NCI-H748 treated with DMSO at 0.1 percent for 48 hours (cell line): Measurements from ENCODE around the gene TPSAB1.

Experiments
- DNase-seq: peaks from one replicate; lab custom pipeline; 2025; lab: John Stamatoyannopoulos, UW

Gene TPSAB1

DNA sequence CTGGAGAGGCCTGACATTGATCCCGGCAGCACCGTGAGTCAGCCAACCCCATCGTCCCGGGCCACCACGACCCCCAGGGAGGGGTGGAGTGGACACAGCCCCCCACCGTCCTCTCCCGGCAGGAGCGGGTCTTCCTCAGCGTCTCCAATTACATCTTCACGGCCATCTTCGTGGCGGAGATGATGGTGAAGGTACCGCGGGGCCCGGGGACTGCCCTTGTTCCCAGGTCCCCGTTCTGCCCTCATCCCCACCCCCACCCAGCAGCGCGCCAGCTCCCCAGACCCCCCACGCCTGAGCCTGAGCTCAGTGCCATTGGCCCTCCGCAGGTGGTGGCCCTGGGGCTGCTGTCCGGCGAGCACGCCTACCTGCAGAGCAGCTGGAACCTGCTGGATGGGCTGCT is 30.0 kb upstream of the TPSAB1 start:
- DNase-seq, result no peak

GRCh38 chr16:1211451-1212268 is 28.8 kb upstream of the TPSAB1 start:
- no peak for DNase-seq

- no peak for DNase-seq
Observed at GRCh38 chr16:1212616-1213194, 27.8 kb upstream of the TPSAB1 start.

- DNase-seq, result no peak
Observed at GRCh38 chr16:1213231-1213630, 27.3 kb upstream of the TPSAB1 start.

GRCh38 chr16:1213796-1214372 is 26.6 kb upstream of the TPSAB1 start:
- no peak for DNase-seq

DNA sequence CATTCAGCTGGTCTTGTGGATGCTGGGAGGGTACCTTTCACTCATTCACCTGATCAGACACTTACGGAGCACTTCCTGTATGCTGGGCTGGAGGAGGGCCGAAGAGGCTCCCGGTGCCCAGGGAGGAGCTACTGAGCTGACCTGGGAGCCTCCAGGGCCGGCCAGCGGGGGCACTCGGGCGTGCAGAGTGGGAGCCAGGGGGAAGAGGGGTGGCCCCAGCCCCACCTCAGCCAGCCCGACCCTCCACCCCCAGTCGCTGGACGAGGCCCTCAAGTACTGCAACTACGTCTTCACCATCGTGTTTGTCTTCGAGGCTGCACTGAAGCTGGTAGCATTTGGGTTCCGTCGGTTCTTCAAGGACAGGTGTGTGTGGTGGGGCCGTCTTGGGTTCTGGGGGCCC is 25.8 kb upstream of the TPSAB1 start:
- DNase-seq, result no peak

DNA sequence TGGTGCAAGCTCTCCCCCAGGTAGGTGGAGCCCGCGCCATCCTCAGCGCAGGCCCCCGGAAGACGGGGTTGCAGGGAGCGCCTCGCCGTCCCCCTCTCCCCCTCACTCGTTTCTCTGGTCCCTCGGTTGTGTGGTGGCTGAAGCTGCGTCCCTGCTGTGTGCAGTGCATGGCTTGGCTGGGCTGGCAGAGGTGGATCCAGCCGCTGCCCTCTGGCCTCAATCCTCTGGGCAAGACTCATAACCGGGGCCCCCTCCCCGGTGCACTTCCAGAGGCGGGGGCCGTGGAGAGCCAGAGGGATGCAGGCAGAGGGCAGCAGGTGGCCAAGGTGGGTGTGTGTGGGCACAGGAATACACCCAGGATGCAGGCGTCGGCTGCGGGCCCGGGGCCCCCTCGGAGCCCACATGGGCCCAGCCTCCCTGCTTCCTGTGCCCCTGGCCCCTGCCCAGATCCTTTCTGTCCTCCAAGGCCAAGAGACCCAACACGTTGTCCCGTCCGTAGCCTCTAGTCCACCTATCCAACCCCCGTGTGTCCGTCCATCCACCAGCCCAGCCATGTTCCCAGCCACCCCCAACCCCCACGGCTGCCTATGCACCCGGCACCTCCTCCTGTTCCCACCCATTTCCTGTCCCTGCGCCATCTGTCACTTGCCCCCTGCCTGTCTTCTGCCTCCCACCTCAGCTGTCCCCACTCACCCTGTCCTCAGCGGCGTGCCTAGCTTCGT is 24.8 kb upstream of the TPSAB1 start:
- no peak for DNase-seq

DNA sequence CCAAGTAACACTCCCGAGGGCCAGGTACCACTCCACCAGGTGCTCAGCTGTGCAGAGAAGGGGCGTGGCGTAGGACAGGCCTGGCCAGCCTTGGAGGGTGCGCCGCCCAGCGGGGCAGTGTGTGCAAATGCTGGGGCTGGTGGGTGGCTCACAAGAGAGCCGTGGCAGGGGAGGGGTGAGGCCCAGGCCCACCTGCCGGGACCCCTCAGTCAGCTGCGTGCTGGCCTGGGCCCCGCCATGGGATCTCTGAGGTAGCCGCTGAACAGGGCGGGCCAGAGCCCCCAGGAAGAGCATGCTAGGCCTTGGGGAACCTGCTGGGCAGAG is 24.2 kb upstream of the TPSAB1 start:
- no peak for DNase-seq

GRCh38 chr16:1216681-1217400 is 23.7 kb upstream of the TPSAB1 start:
- DNase-seq, result no peak

DNA sequence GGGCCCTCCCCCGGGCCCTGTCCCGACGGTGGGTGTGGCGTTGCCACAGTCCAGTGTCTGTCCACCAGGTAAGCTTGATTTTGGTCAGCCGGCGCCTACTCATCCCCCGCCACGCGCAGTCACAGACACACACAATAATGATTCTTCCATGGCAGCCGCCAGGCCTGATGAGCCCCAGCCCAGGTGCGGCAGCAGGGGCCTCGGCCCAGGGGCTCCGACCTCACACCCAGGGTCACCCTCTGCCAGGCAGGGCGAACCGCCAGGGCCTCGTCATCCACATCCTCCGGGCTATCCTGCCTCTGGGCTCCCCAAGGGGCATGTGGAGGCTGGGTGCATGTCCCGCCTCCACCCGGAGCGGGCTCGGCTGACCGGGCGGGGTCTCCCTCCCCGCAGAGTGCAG is 23.0 kb upstream of the TPSAB1 start:
- DNase-seq, result no peak

DNA sequence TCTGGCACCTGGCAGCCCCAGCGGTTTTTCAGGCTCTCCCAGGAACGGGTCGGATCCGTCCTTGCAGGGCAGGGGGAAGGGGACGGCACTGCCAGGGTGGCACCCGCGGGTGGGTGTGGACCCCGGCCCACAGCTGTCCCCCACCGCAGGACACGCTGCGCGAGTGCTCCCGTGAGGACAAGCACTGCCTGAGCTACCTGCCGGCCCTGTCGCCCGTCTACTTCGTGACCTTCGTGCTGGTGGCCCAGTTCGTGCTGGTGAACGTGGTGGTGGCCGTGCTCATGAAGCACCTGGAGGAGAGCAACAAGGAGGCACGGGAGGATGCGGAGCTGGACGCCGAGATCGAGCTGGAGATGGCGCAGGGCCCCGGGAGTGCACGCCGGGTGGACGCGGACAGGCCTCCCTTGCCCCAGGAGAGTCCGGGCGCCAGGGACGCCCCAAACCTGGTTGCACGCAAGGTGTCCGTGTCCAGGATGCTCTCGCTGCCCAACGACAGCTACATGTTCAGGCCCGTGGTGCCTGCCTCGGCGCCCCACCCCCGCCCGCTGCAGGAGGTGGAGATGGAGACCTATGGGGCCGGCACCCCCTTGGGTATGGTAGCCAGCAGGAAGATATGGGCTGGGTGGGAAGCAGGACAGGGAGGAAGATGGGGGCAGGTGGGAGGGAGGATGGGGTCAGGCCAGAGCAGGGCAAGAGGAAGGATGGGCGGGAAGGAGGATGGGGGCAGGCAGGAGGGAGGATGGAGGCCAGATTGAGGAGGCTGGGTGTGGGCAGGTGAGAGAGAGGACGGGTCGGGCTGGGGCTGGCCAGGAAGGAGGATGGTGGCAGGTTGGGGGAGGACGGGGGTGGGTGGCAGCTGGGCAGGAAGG is 22.2 kb upstream of the TPSAB1 start:
- no peak for DNase-seq

DNA sequence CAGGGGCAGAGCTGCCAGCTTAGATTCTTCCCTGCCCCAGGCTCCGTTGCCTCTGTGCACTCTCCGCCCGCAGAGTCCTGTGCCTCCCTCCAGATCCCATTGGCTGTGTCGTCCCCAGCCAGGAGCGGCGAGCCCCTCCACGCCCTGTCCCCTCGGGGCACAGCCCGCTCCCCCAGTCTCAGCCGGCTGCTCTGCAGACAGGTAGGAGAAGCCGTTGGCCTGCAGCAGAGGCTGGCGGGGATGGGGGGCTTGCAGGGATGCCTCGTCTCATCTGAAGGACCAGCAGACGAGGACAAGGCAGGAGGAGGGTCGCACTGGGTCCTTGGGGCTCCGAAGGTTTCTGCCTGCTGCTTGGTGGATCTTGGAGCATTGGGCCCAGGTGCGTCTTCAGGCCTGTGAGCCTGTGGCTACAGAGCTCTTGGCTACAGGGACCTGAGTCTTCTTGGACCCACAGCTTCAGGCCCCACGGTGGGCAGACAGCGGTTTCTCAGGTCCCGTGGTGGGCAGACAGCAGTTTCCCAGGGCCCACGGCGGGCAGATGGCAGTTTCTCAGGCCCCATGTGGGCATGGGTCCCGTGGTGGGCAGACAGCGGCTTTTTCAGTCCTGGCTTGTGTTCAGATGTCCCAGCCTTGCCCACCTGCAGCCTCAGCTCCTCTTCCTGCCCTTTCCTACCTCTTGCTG is 21.4 kb upstream of the TPSAB1 start:
- DNase-seq, result no peak

GRCh38 chr16:1220098-1220728 is 20.3 kb upstream of the TPSAB1 start:
- DNase-seq, result no peak

DNA sequence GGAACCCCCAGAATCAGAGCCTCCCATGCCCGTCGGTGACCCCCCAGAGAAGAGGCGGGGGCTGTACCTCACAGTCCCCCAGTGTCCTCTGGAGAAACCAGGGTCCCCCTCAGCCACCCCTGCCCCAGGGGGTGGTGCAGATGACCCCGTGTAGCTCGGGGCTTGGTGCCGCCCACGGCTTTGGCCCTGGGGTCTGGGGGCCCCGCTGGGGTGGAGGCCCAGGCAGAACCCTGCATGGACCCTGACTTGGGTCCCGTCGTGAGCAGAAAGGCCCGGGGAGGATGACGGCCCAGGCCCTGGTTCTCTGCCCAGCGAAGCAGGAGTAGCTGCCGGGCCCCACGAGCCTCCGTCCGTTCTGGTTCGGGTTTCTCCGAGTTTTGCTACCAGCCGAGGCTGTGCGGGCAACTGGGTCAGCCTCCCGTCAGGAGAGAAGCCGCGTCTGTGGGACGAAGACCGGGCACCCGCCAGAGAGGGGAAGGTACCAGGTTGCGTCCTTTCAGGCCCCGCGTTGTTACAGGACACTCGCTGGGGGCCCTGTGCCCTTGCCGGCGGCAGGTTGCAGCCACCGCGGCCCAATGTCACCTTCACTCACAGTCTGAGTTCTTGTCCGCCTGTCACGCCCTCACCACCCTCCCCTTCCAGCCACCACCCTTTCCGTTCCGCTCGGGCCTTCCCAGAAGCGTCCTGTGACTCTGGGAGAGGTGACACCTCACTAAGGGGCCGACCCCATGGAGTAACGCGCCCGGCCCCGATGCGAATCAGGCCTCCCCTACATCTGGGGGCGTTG is 19.5 kb upstream of the TPSAB1 start:
- no peak for DNase-seq

DNA sequence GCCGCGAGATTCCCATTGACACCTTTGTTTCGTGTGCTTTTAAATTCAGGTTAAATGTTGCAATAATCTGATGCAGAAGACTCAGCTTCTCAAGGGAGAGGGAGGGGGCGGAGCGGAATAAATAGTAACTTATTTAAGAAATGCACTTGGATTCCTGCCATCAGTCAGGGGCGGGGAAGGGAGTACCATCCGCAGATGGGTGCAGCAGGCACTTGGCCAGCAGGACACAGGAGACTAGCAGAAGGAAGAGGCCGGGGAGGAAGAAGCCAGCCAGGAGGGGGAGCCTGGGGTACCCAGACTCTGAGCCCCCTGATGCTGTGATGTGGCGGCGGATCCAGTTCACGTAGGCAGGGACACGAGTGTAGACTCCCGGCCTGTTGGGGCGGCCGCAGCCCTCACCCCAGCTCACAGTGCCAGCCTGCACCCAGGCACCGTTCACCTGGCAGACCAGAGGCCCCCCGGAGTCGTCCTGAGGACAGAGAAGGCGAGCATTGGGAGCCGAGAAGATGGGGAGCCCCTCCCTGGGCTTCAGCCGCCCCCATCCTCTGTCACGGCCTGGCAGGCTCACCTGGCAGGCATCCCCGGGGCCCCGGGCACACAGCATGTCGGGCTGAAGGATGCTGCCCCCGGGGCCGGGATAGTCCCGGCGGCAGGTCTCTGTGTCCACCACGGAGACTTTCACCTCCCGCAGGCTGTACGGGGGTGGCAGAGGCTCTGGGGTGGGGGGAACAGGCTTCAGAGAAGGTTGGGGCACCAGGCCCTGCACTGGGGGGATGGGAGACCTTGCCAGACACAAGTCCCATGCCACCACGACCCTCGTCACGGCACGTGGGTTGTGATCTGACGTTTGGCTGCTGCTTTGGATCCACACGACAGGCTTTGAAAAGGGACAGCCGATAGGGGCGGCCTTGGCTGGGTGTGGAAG is 18.6 kb upstream of the TPSAB1 start:
- DNase-seq, result no peak

- DNase-seq, result no peak
Observed at GRCh38 chr16:1222553-1223354, 17.8 kb upstream of the TPSAB1 start.
